ENCODE measurements around the gene RHOF. TPM values are rescaled to one million over a fixed set of nuclear protein-coding genes. Genes with fewer than 3 reads are reported as not detected.

RHOF gene
- total and polyA plus RNA-seq, 7 experiments from 2014 or later = 69.2 to 164 (median 123) TPM

GRCh38 chr12:121827351-121828099 is 34.0 kb upstream of the RHOF start:
- DNase-seq (peak in 1 of 9 donors; percentile 4), ATAC-seq (no peak)
- ChIA-PET CTCF (interaction anchor here (0.5 to 1.9 kb wide), 2 partner anchors 33 to 603 kb away, joined by 3 to 8 read pairs; partner anchors contain the start of gene RHOF), POLR2A (interaction anchor here (0.6 to 2.3 kb wide), 9 partner anchors 8 to 277 kb away, joined by 3 to 14 read pairs (median 4); partner anchors contain the start of gene RHOF)
- intact Hi-C loops (cut with micrococcal nuclease) = no loop called here
- no peaks in the 10 kb centered on the region for H3K27me3 ChIP-seq (ENCODE audit: control insufficient read depth in 2 of 2, insufficient read depth in 2 of 2, low read length in 2 of 2)
- Mint-ChIP-seq H3K9me3 (peaks cover 0 to 5% (median 0%) of the 10 kb centered on the region in 11 donors), H3K36me3 (peaks cover 8 to 40% (median 24%) of the 10 kb centered on the region in 5 donors), H3K4me3 (no peak overlapping the region), H3K27ac (peak overlapping the region in 5 of 9 donors; percentile 28 to 65 (median 62)), H3K4me1 (peaks cover 0 to 10% (median 6%) of the 10 kb centered on the region in 7 donors), H3K27me3 (no peaks in the 10 kb centered on the region)
- H3K27ac ChIP-seq (ENCODE audit: low read depth, low read length) = no peak overlapping the region
- no peak overlapping the region for H3K4me3 ChIP-seq (ENCODE audit: low read length)
- no peaks in the 10 kb centered on the region for H3K9me3 ChIP-seq (ENCODE audit: control insufficient read depth in 2 of 3, low read length in 3 of 3)
- H3K4me1 ChIP-seq (ENCODE audit: control insufficient read depth in 2 of 2, insufficient read depth in 2 of 2, low read length in 2 of 2) = no peaks in the 10 kb centered on the region
- H3K36me3 ChIP-seq (ENCODE audit: control insufficient read depth in 2 of 3, insufficient read depth in 3 of 3, low read length in 3 of 3) = peaks cover 12 to 94% (median 23%) of the 10 kb centered on the region in 3 experiments

GRCh38 chr12:121826318-121827150 is 33.0 kb upstream of the RHOF start:
- Histone ChIP-seq H3K9me3 (ENCODE audit: control insufficient read depth in 2 of 3, low read length in 3 of 3) (no peaks in the 10 kb centered on the region), H3K36me3 (ENCODE audit: control insufficient read depth in 2 of 3, insufficient read depth in 3 of 3, low read length in 3 of 3) (peaks cover 12 to 95% (median 28%) of the 10 kb centered on the region in 3 experiments), H3K4me1 (ENCODE audit: control insufficient read depth in 2 of 2, insufficient read depth in 2 of 2, low read length in 2 of 2) (no peaks in the 10 kb centered on the region), H3K27me3 (ENCODE audit: control insufficient read depth in 2 of 2, insufficient read depth in 2 of 2, low read length in 2 of 2) (no peaks in the 10 kb centered on the region), H3K4me3 (ENCODE audit: low read length) (no peak overlapping the region), H3K27ac (ENCODE audit: low read depth, low read length) (no peak overlapping the region)
- ChIA-PET CTCF (interaction anchor here (1.3 to 1.9 kb wide), 3 partner anchors 10 to 32 kb away, joined by 3 to 8 read pairs (median 4); partner anchors contain the start of gene RHOF), POLR2A (interaction anchor here (1.3 to 3.3 kb wide), 7 partner anchors 11 to 33 kb away, joined by 5 to 14 read pairs (median 6); partner anchors contain the start of gene RHOF)
- Mint-ChIP-seq H3K9me3 (peaks cover 0 to 5% (median 0%) of the 10 kb centered on the region in 11 donors), H3K4me1 (peaks cover 0 to 8% (median 5%) of the 10 kb centered on the region in 7 donors), H3K27me3 (no peaks in the 10 kb centered on the region), H3K27ac (peak overlapping the region; percentile 31 to 81 (median 51)), H3K4me3 (peak overlapping the region in 2 of 10 donors; percentile 4 to 45), H3K36me3 (peaks cover 8 to 32% (median 18%) of the 10 kb centered on the region in 5 donors)
- DNase-seq (peak in 1 of 9 donors; percentile 4), ATAC-seq (no peak)
- intact Hi-C loops (cut with micrococcal nuclease) = no loop called here

GRCh38 chr12:121825041-121825523 is 31.6 kb upstream of the RHOF start:
- POLR2A ChIA-PET = interaction anchor here (0.6 to 3.3 kb wide), 6 partner anchors 10 to 60 kb away, joined by 3 to 10 read pairs (median 4); partner anchors contain the start of gene RHOF
- no peak overlapping the region for H3K27ac ChIP-seq (ENCODE audit: low read depth, low read length)
- H3K9me3 ChIP-seq (ENCODE audit: control insufficient read depth in 2 of 3, low read length in 3 of 3) = no peaks in the 10 kb centered on the region
- Mint-ChIP-seq H3K27me3 (no peaks in the 10 kb centered on the region), H3K4me3 (no peak overlapping the region), H3K36me3 (peaks cover 8 to 34% (median 18%) of the 10 kb centered on the region in 5 donors), H3K4me1 (peaks cover 0 to 8% (median 6%) of the 10 kb centered on the region in 7 donors), H3K9me3 (peaks cover 0 to 5% (median 0%) of the 10 kb centered on the region in 11 donors), H3K27ac (peak overlapping the region in 4 of 9 donors; percentile 5 to 67 (median 38))
- no peaks in the 10 kb centered on the region for H3K27me3 ChIP-seq (ENCODE audit: control insufficient read depth in 2 of 2, insufficient read depth in 2 of 2, low read length in 2 of 2)
- intact Hi-C loops (cut with micrococcal nuclease) = loop anchor here in 1 of 2 donors (2.0 kb wide), 1 partner anchor 14 kb away; no protein-coding TSS in a partner anchor
- CTCF ChIA-PET = interaction anchor here (1.3 to 1.6 kb wide), 3 partner anchors 8 to 31 kb away, joined by 3 to 6 read pairs (median 4); partner anchors contain the start of gene RHOF
- ATAC-seq (no peak), DNase-seq (peak in 1 of 9 donors; percentile 13)
- H3K4me3 ChIP-seq (ENCODE audit: low read length) = no peak overlapping the region
- H3K4me1 ChIP-seq (ENCODE audit: control insufficient read depth in 2 of 2, insufficient read depth in 2 of 2, low read length in 2 of 2) = no peaks in the 10 kb centered on the region
- peaks cover 17 to 95% (median 28%) of the 10 kb centered on the region in 3 experiments for H3K36me3 ChIP-seq (ENCODE audit: control insufficient read depth in 2 of 3, insufficient read depth in 3 of 3, low read length in 3 of 3)

- Mint-ChIP-seq H3K9me3 (peaks cover 0 to 5% (median 0%) of the 10 kb centered on the region in 11 donors), H3K36me3 (peaks cover 10 to 25% (median 11%) of the 10 kb centered on the region in 5 donors), H3K4me3 (peak overlapping the region in 1 of 10 donors; percentile 23), H3K27ac (peak overlapping the region in 2 of 9 donors; percentile 38 to 58), H3K4me1 (peaks cover 0 to 9% (median 4%) of the 10 kb centered on the region in 7 donors), H3K27me3 (no peaks in the 10 kb centered on the region)
- peaks cover 16 to 93% (median 28%) of the 10 kb centered on the region in 3 experiments for H3K36me3 ChIP-seq (ENCODE audit: control insufficient read depth in 2 of 3, insufficient read depth in 3 of 3, low read length in 3 of 3)
- ATAC-seq (no peak), DNase-seq (peak in 1 of 9 donors; percentile 9)
- H3K27ac ChIP-seq (ENCODE audit: low read depth, low read length) = no peak overlapping the region
- no peaks in the 10 kb centered on the region for H3K4me1 ChIP-seq (ENCODE audit: control insufficient read depth in 2 of 2, insufficient read depth in 2 of 2, low read length in 2 of 2)
- no peak overlapping the region for H3K4me3 ChIP-seq (ENCODE audit: low read length)
- ChIA-PET CTCF (no interaction called here), POLR2A (interaction anchor here (3.3 kb wide), 1 partner anchor 11 kb away, joined by 10 read pairs; no protein-coding TSS in a partner anchor)
- intact Hi-C loops (cut with micrococcal nuclease) = loop anchor here in 1 of 2 donors (2.0 kb wide), 1 partner anchor 15 kb away; no protein-coding TSS in a partner anchor
- no peaks in the 10 kb centered on the region for H3K9me3 ChIP-seq (ENCODE audit: control insufficient read depth in 2 of 3, low read length in 3 of 3)
- no peaks in the 10 kb centered on the region for H3K27me3 ChIP-seq (ENCODE audit: control insufficient read depth in 2 of 2, insufficient read depth in 2 of 2, low read length in 2 of 2)
These were observed 30.2 kb upstream of the RHOF start for GRCh38 chr12:121823727-121824115.

GRCh38 chr12:121823101-121823726 is 29.7 kb upstream of the RHOF start:
- peak overlapping the region in 1 of 9 donors; percentile 58 for H3K27ac Mint-ChIP-seq
- no peak for ATAC-seq
- CTCF ChIA-PET = no interaction called here
- H3K4me1 Mint-ChIP-seq = peaks cover 0 to 9% (median 1%) of the 10 kb centered on the region in 7 donors
- no peaks in the 10 kb centered on the region for H3K9me3 ChIP-seq (ENCODE audit: control insufficient read depth in 2 of 3, low read length in 3 of 3)
- peaks cover 0 to 4% (median 0%) of the 10 kb centered on the region in 11 donors for H3K9me3 Mint-ChIP-seq
- no peaks in the 10 kb centered on the region for H3K27me3 Mint-ChIP-seq
- H3K27me3 ChIP-seq (ENCODE audit: control insufficient read depth in 2 of 2, insufficient read depth in 2 of 2, low read length in 2 of 2) = no peaks in the 10 kb centered on the region
- POLR2A ChIA-PET = interaction anchor here (0.7 to 3.3 kb wide), 2 partner anchors 10 to 29 kb away, joined by 3 to 10 read pairs; no protein-coding TSS in a partner anchor
- H3K36me3 ChIP-seq (ENCODE audit: control insufficient read depth in 2 of 3, insufficient read depth in 3 of 3, low read length in 3 of 3) = peaks cover 11 to 89% (median 23%) of the 10 kb centered on the region in 3 experiments
- no peaks in the 10 kb centered on the region for H3K4me1 ChIP-seq (ENCODE audit: control insufficient read depth in 2 of 2, insufficient read depth in 2 of 2, low read length in 2 of 2)
- DNase-seq = peak in 1 of 9 donors; percentile 10
- intact Hi-C loops (cut with micrococcal nuclease) = no loop called here
- H3K4me3 Mint-ChIP-seq = peak overlapping the region in 1 of 10 donors; percentile 23
- no peak overlapping the region for H3K4me3 ChIP-seq (ENCODE audit: low read length)
- no peak overlapping the region for H3K27ac ChIP-seq (ENCODE audit: low read depth, low read length)
- H3K36me3 Mint-ChIP-seq = peaks cover 5 to 20% (median 6%) of the 10 kb centered on the region in 5 donors
